Vagina (tissue), 2 donors: ENCODE data around the gene AMBP. TPM values are rescaled to one million over a fixed set of nuclear protein-coding genes. Genes with fewer than 3 reads are reported as not detected.

ENCODE experiments used
- DNase-seq, 2 donors: peaks; one replicate each; pipeline ENCODE4 v3.0.0-alpha.2; 2017; ENCODE audit errors: extremely low spot score in 2 of 2
- H3K27ac ChIP-seq: fragments of 200-600 bp; sonication (generic); one replicate; pipeline ENCODE4 v1.5.1; 2019
- H3K27me3 ChIP-seq: fragments of 200-600 bp; sonication (generic); one replicate; pipeline ENCODE4 v1.5.1; 2019
- H3K36me3 ChIP-seq, 2 donors: fragments of 200-600 bp; sonication (generic); one replicate each; pipeline ENCODE4 v1.5.1; 2017 to 2019
- H3K4me1 ChIP-seq: fragments of 200-600 bp; sonication (generic); one replicate; pipeline ENCODE4 v1.5.1; 2019
- H3K4me3 ChIP-seq, 2 donors: fragments of 200-600 bp; sonication (generic); 1 replicate in 1 of 2; 2 replicates in 1 of 2; pipeline ENCODE4 v1.5.1; 2016 to 2019
- H3K9me3 ChIP-seq: fragments of 200-600 bp; sonication (generic); one replicate; pipeline ENCODE4 v1.5.1; 2019
- CTCF ChIP-seq, 3 experiments: fragments of 450-650 bp in 2 of 3; fragments of 200-600 bp in 1 of 3; sonication (generic) in 1 of 3; IDR thresholded peaks; one replicate each; pipeline ENCODE4 v1.5.1; 2017 to 2019; ENCODE audit warnings: antibody characterized with exemption in 3 of 3, mild to moderate bottlenecking in 2 of 3, moderate library complexity in 2 of 3
- POLR2A ChIP-seq, 2 donors: fragments of 450-650 bp; IDR thresholded peaks; one replicate each; pipeline ENCODE4 v1.6.1; 2017; ENCODE audit warnings: antibody characterized with exemption in 2 of 2, mild to moderate bottlenecking in 2 of 2, moderate library complexity in 2 of 2
- POLR2AphosphoS5 ChIP-seq, 2 donors: sonication (generic); formaldehyde crosslinking; IDR thresholded peaks; one replicate each; pipeline ENCODE4 v1.9.0; 2017; ENCODE audit warnings: antibody characterized with exemption in 2 of 2, mild to moderate bottlenecking in 2 of 2, low read depth in 1 of 2; ENCODE audit not compliant: insufficient read depth in 1 of 2
- intact Hi-C: fragments of 100-400 bp; cut with DNase I; formaldehyde crosslinking; loops from one replicate; pipeline ENCODE4 v1.15.1; 2023
- total RNA-seq: library from RNA; depleted of rRNA; stranded (reverse); fragments of >200 nt; gene quantifications from one replicate; pipeline ENCODE4 v1.2.3, GENCODE V29; 2016

Gene AMBP
- total RNA-seq, 1 donor from 2014 or later = not detected

- TF ChIP-seq POLR2A (IDR thresholded peaks at IDR 0.05) = no peak
- TF ChIP-seq POLR2AphosphoS5 (IDR thresholded peaks at IDR 0.05; ENCODE audit: insufficient read depth in 1 of 2, low read depth in 1 of 2) = no peak
- TF ChIP-seq CTCF (IDR thresholded peaks at IDR 0.05) = no peak
- intact Hi-C loops = no loop called here
- no peaks in the 10 kb centered on the region for H3K4me1 ChIP-seq
- no peaks in the 10 kb centered on the region for H3K27me3 ChIP-seq
- H3K9me3 ChIP-seq = no peaks in the 10 kb centered on the region
- H3K4me3 ChIP-seq = no peak overlapping the region
- no peak overlapping the region for H3K27ac ChIP-seq
- peaks cover 0 to 15% of the 10 kb centered on the region in 2 donors for H3K36me3 ChIP-seq
- no peak for DNase-seq
Measured at GRCh38 chr9:114014044-114014443, 64.1 kb downstream of the AMBP start.

- Histone ChIP-seq H3K27me3 (no peaks in the 10 kb centered on the region), H3K4me3 (no peak overlapping the region), H3K36me3 (peaks cover 0 to 7% of the 10 kb centered on the region in 2 donors), H3K27ac (no peak overlapping the region), H3K4me1 (no peaks in the 10 kb centered on the region), H3K9me3 (no peaks in the 10 kb centered on the region)
- peak in 1 of 2 donors; percentile 65 for DNase-seq
- TF ChIP-seq POLR2AphosphoS5 (IDR thresholded peaks at IDR 0.05; ENCODE audit: insufficient read depth in 1 of 2, low read depth in 1 of 2) (no peak), POLR2A (IDR thresholded peaks at IDR 0.05) (no peak), CTCF (IDR thresholded peaks at IDR 0.05) (no peak)
- intact Hi-C loops = no loop called here
Measured at GRCh38 chr9:114012126-114012525, 66.0 kb downstream of the AMBP start.

GRCh38 chr9:114011313-114011712 lies 66.8 kb downstream of the AMBP start:
- no peaks in the 10 kb centered on the region for H3K9me3 ChIP-seq
- H3K4me3 ChIP-seq = no peak overlapping the region
- H3K27ac ChIP-seq = no peak overlapping the region
- peaks cover 0 to 2% of the 10 kb centered on the region in 2 donors for H3K36me3 ChIP-seq
- TF ChIP-seq POLR2A (IDR thresholded peaks at IDR 0.05) (no peak), POLR2AphosphoS5 (IDR thresholded peaks at IDR 0.05; ENCODE audit: insufficient read depth in 1 of 2, low read depth in 1 of 2) (no peak), CTCF (IDR thresholded peaks at IDR 0.05) (no peak)
- peak; percentile 54 to 79 for DNase-seq
- intact Hi-C loops = no loop called here
- H3K4me1 ChIP-seq = no peaks in the 10 kb centered on the region
- H3K27me3 ChIP-seq = no peaks in the 10 kb centered on the region

Other genes starting within 250 kb of the AMBP start
- 7.4 TPM for gene ZNF618, start 202.0 kb downstream of the AMBP start, total RNA-seq
- not detected for gene KIF12, start 21.0 kb upstream of the AMBP start, total RNA-seq
- 17.2 TPM for gene COL27A1, start 77.2 kb upstream of the AMBP start, total RNA-seq
- not detected for gene ORM1, start 244.8 kb upstream of the AMBP start, total RNA-seq